Vagina (tissue), 2 donors: ENCODE measurements around the gene PCSK2.

ENCODE experiments used
- POLR2A ChIP-seq, 2 donors: fragments of 450-650 bp; IDR thresholded peaks; one replicate each; pipeline ENCODE4 v1.6.1; 2017; ENCODE audit warnings: antibody characterized with exemption in 2 of 2, mild to moderate bottlenecking in 2 of 2, moderate library complexity in 2 of 2
- TF ChIP-seq, protein P1 (sequence below), 3 experiments: fragments of 450-650 bp in 2 of 3; fragments of 200-600 bp in 1 of 3; sonication (generic) in 1 of 3; IDR thresholded peaks; one replicate each; pipeline ENCODE4 v1.5.1; 2017 to 2019; ENCODE audit warnings: antibody characterized with exemption in 3 of 3, mild to moderate bottlenecking in 2 of 3, moderate library complexity in 2 of 3

DNA sequence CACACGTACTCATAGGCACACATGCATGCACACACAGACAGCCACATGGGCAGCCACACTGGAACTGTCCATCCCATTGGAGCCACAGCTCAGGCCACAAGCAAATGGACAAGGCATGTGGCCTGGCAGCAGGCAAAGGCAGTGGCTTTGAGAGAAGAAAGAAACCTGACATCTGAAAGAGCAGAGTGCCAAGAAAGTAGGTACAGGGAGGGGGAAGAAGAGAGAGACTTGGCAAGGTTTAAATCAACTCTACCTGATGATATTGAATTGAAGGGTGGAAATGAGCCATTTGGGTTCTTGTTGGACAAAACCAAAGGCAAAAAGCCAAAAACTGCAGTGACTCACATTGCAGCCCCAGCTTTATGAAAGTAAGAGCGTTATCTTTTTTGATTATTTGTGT, 142.7 kb downstream of the PCSK2 start:
- TF ChIP-seq, protein P1, sequence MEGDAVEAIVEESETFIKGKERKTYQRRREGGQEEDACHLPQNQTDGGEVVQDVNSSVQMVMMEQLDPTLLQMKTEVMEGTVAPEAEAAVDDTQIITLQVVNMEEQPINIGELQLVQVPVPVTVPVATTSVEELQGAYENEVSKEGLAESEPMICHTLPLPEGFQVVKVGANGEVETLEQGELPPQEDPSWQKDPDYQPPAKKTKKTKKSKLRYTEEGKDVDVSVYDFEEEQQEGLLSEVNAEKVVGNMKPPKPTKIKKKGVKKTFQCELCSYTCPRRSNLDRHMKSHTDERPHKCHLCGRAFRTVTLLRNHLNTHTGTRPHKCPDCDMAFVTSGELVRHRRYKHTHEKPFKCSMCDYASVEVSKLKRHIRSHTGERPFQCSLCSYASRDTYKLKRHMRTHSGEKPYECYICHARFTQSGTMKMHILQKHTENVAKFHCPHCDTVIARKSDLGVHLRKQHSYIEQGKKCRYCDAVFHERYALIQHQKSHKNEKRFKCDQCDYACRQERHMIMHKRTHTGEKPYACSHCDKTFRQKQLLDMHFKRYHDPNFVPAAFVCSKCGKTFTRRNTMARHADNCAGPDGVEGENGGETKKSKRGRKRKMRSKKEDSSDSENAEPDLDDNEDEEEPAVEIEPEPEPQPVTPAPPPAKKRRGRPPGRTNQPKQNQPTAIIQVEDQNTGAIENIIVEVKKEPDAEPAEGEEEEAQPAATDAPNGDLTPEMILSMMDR (IDR thresholded peaks at IDR 0.05) = no peak
- TF ChIP-seq POLR2A (IDR thresholded peaks at IDR 0.05) = no peak
